ENCODE measurements around the gene SFMBT1. TPM values are rescaled to one million over a fixed set of nuclear protein-coding genes. Genes with fewer than 3 reads are reported as not detected.

The SFMBT1 gene
- total RNA-seq, 2 experiments from 2014 or later, result 12.9 to 18.1 TPM

- no peak for DNase-seq (ENCODE audit: low spot score)
- TF ChIP-seq CTCF (conservative IDR thresholded peaks at IDR 0.05; ENCODE audit: low read length) (no peak), EZH2phosphoT487 (IDR thresholded peaks at IDR 0.05; ENCODE audit: borderline replicate concordance, low read depth, low read length) (no peak)
- Histone ChIP-seq H3K36me3 (ENCODE audit: insufficient read depth, low read length) (no peaks in the 10 kb centered on the region), H4K20me1 (ENCODE audit: insufficient read depth, low read length) (no peaks in the 10 kb centered on the region), H3K27ac (ENCODE audit: low read depth, low read length, poor library complexity, severe bottlenecking) (no peak overlapping the region), H3K79me2 (ENCODE audit: insufficient read depth, low read depth, low read length) (no peaks in the 10 kb centered on the region), H3K4me3 (ENCODE audit: low read depth, low read length, poor library complexity, severe bottlenecking) (no peak overlapping the region), H3K9me2 (ENCODE audit: insufficient read depth, low read length) (no peaks in the 10 kb centered on the region), H2AFZ (ENCODE audit: low read length) (no peak overlapping the region), H3K4me1 (ENCODE audit: insufficient read depth, low read length, poor library complexity, severe bottlenecking) (no peaks in the 10 kb centered on the region), H3K9me3 (ENCODE audit: low read length) (no peaks in the 10 kb centered on the region), H3K4me2 (ENCODE audit: low read length) (no peak overlapping the region)
- intact Hi-C loops (cut with micrococcal nuclease; ENCODE audit: unreplicated experiment), result no loop called here
- no TSS peak for BruUV-seq (replicated peaks)
- ChIA-PET POLR2A (interaction anchor here (0.7 to 1.2 kb wide), 2 partner anchors 148 to 175 kb away, joined by 3 to 8 read pairs; no protein-coding TSS in a partner anchor), CTCF (ENCODE audit: unreplicated experiment) (interaction anchor here (0.5 kb wide), 1 partner anchor 115 kb away, joined by 3 read pairs; no protein-coding TSS in a partner anchor)
Observed at GRCh38 chr3:53083521-53083920, 37.6 kb upstream of the SFMBT1 start.

GRCh38 chr3:53082736-53083135 is 36.9 kb upstream of the SFMBT1 start:
- Histone ChIP-seq H3K4me1 (ENCODE audit: insufficient read depth, low read length, poor library complexity, severe bottlenecking) (no peaks in the 10 kb centered on the region), H3K36me3 (ENCODE audit: insufficient read depth, low read length) (no peaks in the 10 kb centered on the region), H2AFZ (ENCODE audit: low read length) (no peak overlapping the region), H4K20me1 (ENCODE audit: insufficient read depth, low read length) (no peaks in the 10 kb centered on the region), H3K4me2 (ENCODE audit: low read length) (no peak overlapping the region), H3K9me3 (ENCODE audit: low read length) (no peaks in the 10 kb centered on the region), H3K4me3 (ENCODE audit: low read depth, low read length, poor library complexity, severe bottlenecking) (no peak overlapping the region), H3K27ac (ENCODE audit: low read depth, low read length, poor library complexity, severe bottlenecking) (no peak overlapping the region), H3K9me2 (ENCODE audit: insufficient read depth, low read length) (no peaks in the 10 kb centered on the region), H3K79me2 (ENCODE audit: insufficient read depth, low read depth, low read length) (no peaks in the 10 kb centered on the region)
- TF ChIP-seq CTCF (conservative IDR thresholded peaks at IDR 0.05; ENCODE audit: low read length), result no peak
- TF ChIP-seq EZH2phosphoT487 (IDR thresholded peaks at IDR 0.05; ENCODE audit: borderline replicate concordance, low read depth, low read length), result no peak
- no peak for DNase-seq (ENCODE audit: low spot score)
- no TSS peak for BruUV-seq (replicated peaks)
- POLR2A ChIA-PET, result no interaction called here
- intact Hi-C loops (cut with micrococcal nuclease; ENCODE audit: unreplicated experiment), result no loop called here
- CTCF ChIA-PET (ENCODE audit: unreplicated experiment), result no interaction called here

- Histone ChIP-seq H3K36me3 (ENCODE audit: insufficient read depth, low read length) (no peaks in the 10 kb centered on the region), H3K4me2 (ENCODE audit: low read length) (no peak overlapping the region), H3K4me1 (ENCODE audit: insufficient read depth, low read length, poor library complexity, severe bottlenecking) (no peaks in the 10 kb centered on the region), H3K9me2 (ENCODE audit: insufficient read depth, low read length) (no peaks in the 10 kb centered on the region), H3K4me3 (ENCODE audit: low read depth, low read length, poor library complexity, severe bottlenecking) (no peak overlapping the region), H3K9me3 (ENCODE audit: low read length) (no peaks in the 10 kb centered on the region), H4K20me1 (ENCODE audit: insufficient read depth, low read length) (no peaks in the 10 kb centered on the region), H2AFZ (ENCODE audit: low read length) (no peak overlapping the region), H3K27ac (ENCODE audit: low read depth, low read length, poor library complexity, severe bottlenecking) (no peak overlapping the region), H3K79me2 (ENCODE audit: insufficient read depth, low read depth, low read length) (no peaks in the 10 kb centered on the region)
- BruUV-seq (replicated peaks), result no TSS peak
- CTCF ChIA-PET (ENCODE audit: unreplicated experiment), result no interaction called here
- POLR2A ChIA-PET, result interaction anchor here (0.5 kb wide), 1 partner anchor 36 kb away, joined by 4 read pairs; the partner anchor contains the start of gene SFMBT1
- TF ChIP-seq CTCF (conservative IDR thresholded peaks at IDR 0.05; ENCODE audit: low read length) (no peak), EZH2phosphoT487 (IDR thresholded peaks at IDR 0.05; ENCODE audit: borderline replicate concordance, low read depth, low read length) (no peak)
- intact Hi-C loops (cut with micrococcal nuclease; ENCODE audit: unreplicated experiment), result no loop called here
- no peak for DNase-seq (ENCODE audit: low spot score)
Observed at GRCh38 chr3:53081318-53081717, 35.4 kb upstream of the SFMBT1 start.

All from OCI-LY7 (cell line).